Medulla oblongata (tissue), 1 donor: Measurements from ENCODE around the gene NSFL1C.
"Not testable (repeated sequence)": the region's sequence is repeated elsewhere in the genome, so short reads cannot be mapped to it uniquely, and the experiment has no call there.

Experiments
- DNase-seq: peaks from one replicate; pipeline ENCODE4 v3.0.0-alpha.2; 2015; ENCODE audit errors: extremely low spot score

The NSFL1C gene

GRCh38 chr20:1466211-1467081 is at the start of gene NSFL1C:
Gene NSFL1C (minus strand): TSS chr20:1466849. CDS start chr20:1466824, 25 bp downstream.
- peak; percentile 92 for DNase-seq

DNA sequence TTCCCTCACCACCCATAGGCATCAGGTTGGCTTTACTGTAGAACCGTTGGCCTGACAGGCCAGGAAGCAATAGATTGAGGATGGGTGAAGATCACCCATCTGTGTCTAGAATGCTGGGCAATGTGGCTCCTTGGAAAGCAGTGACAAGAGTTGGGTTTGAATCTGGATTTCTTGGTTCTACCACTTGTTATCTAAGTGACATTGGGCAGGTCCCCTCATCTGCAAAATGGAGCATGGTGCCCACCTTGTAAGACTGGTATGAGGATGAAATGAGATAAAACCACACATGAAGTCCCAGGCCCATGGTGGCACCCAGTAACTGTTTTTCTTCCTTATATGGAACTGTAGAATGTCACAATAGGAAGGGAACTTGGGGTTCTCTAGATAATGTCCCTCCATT is 47.2 kb upstream of the NSFL1C start:
- DNase-seq = no peak

- peak; percentile 59 for DNase-seq
These were observed 42.6 kb upstream of the NSFL1C start for GRCh38 chr20:1509237-1509636.

DNA sequence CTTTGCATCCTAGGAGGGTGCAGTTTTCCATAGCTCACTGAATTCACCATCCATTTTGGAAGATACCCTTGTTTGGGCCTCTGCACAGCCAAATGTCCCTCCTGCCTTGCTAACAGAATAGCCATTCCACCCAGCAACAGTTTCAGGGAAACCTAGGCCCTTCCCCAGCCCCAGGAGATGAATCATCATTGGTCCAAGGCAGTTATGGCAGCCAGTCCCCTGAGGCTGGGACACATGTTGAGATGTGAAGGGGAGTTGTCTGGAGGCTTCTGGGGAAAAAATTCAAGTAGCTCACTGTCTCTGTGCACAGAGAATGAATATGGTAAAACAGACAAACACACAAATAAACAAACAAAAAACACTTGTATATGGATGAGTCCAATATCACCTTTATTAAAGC is 41.9 kb upstream of the NSFL1C start:
- no peak for DNase-seq

DNA sequence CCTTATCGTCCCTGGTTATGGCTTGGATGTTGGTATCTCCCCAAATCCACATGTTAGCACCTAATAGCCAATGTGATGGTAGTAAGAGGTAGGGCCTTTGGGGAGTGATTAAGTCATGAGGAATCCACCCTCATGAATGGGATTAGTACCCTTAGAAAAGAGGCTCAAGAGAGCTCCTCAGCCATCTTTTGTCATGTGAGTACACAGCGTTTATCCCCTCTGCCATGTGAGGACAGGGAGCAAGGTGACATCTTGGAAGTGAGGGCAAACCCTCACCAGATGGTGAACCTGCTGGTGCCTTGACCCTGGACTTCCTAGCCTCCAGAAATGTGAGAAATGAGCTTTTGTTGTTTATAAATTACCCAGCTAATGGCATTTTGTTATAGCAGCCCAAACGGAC is 40.6 kb upstream of the NSFL1C start:
- no peak for DNase-seq

- DNase-seq = no peak
These were observed 39.2 kb upstream of the NSFL1C start for GRCh38 chr20:1505871-1506270.

DNA sequence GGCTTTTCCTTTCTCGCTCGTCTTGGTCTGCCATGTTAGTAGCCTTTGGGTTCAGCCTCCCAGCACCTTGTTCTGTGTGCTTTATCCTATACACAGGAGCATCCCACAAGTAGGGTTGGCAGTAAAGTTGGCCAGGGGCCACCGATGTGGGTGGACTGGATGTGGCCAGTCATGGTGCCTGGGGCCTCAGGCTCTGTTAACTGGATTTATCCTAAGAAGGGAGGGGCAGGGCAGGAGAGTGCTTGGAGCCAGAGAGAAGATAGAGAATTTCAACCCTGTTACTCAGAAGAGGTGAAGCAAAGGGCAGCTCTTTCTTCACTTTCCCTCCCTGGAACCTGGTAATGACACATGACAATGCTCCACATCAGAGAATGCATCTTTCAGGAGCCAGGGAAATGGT is 38.7 kb upstream of the NSFL1C start:
- DNase-seq = no peak

- peak; percentile 87 for DNase-seq
These were observed 37.0 kb upstream of the NSFL1C start for GRCh38 chr20:1503564-1504227.

DNA sequence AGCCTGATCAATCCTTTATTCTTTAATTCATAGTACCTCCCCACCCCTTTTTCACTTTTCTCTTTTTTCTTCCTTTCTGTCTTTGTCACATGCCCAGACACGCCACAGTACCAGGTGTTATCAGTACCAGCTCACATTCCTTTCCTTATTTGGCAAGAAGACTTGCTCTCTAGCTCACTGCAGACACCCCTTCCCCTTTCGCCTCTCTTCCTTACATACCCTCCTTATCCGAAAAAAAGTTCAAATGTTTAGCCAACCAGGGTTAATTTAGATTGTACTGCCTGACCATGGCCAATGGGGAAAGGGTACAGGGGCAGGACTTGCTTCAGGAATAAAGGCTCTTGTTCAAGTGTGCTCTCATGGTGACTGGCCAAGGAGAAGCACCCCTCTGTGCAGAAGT is 33.8 kb upstream of the NSFL1C start:
- DNase-seq = no peak

GRCh38 chr20:1499528-1500420 is 33.1 kb upstream of the NSFL1C start:
- no peak for DNase-seq

DNA sequence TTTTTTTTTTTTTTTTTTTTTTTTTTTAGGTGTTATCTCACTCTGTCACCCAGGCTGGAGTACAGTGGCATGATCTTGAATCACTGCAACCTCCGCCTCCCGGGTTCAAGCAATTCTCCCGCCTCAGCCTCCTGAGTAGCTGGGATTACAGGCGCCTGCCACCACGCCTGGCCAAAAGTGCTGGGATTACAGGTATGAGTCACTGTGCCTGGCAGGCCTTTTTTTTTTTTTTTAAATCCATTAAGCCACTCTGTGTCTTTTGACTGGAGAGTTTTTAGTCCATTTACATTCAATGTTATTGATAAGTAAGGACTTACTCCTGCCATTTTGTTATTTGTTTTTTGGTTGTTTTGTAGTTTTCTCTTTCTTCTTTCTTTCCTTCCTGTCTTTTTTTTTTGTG is 30.7 kb upstream of the NSFL1C start:
- not testable (repeated sequence) for DNase-seq

GRCh38 chr20:1496930-1497329 is 30.3 kb upstream of the NSFL1C start:
- DNase-seq = no peak

GRCh38 chr20:1494436-1494835 is 27.8 kb upstream of the NSFL1C start:
- no peak for DNase-seq

- no peak for DNase-seq
These were observed 26.9 kb upstream of the NSFL1C start for GRCh38 chr20:1493536-1493935.

GRCh38 chr20:1491860-1492642 is 25.4 kb upstream of the NSFL1C start:
- peak; percentile 35 for DNase-seq

DNA sequence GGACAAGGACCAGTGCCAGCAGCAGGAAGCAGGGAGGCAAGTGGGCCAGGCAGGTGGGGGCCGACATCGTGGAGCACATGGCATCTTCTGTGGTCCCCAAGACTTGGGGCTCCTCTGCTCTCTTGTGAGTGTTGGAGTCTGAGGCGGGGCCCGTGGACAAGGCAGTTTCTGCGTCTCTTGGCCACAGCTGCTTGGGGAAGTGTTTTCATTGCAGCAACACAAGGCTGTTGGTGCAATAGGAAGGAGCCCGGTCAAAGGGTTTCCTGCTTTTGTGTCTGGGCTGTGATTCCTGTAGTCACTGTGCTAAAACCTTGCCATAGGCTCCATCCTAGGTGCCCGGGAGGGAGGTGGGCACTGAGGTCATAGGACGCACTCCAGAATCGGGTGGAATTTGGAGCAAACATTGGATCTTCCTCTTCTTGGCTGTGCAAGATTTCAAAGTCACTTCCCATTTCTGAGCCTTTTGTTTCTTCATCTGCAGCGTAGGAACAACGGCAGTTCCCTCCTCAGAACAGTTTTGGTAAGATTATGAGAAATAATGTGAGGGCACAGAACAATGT is 24.7 kb upstream of the NSFL1C start, which contains the start of gene SIRPB2:
TSS of gene SIRPB2 (minus strand) at position 140 of the 560 bp plus-strand sequence. CDS start at position 79, 61 bp downstream.
- DNase-seq = peak; percentile 57

GRCh38 chr20:1490643-1491195 is 24.1 kb upstream of the NSFL1C start:
- DNase-seq = no peak

DNA sequence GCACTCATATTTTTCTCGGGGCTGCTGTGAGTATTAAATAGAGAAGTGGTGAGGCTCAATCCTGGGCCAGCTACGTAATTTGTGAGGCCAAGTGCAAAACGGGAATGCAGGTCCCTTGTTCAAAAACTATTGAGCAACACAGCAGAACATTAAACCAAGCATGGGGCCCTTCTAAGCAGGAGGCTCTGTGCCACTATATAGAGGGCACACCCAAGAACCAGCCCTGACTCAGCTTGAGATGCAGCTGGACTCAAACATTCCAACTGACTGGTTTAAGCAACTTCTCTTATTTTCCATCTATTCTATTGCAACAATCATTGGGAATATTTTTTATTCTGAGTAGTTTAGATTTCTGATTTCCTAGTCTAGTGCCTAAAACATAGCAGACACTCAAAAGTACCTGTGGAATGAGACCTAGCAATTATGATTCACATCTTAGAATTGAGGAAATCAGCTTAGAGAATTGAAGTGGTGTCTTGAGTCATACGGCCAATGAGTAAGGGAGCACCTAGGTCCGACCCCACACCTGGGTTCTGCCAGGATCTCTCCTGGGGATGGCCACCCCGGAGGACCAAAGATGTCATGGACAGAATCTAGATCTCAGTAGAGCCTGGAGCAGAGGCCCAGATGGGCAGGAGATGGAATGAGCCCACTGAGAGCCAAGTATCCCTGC is 23.3 kb upstream of the NSFL1C start:
- DNase-seq = peak; percentile 19

DNA sequence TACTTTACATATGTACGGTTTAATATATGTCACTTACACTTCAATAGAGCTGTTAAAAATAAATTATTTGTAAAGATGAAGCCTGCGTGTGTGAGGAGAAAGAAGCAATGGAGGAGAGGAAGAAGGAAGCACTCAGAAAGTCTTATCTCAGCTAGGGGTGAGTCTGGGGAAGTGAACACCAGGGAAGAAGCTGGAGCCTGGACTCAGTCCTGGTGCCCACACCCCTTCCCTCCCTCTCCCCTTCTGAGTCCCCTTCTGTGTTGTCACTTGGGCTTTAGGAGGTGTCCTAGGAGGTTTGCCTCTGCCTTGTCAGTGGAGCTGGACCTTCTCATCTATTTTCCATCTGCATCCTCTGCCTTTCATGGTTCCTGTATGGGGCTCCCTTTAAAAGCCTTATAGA is 22.7 kb upstream of the NSFL1C start:
- DNase-seq = no peak

DNA sequence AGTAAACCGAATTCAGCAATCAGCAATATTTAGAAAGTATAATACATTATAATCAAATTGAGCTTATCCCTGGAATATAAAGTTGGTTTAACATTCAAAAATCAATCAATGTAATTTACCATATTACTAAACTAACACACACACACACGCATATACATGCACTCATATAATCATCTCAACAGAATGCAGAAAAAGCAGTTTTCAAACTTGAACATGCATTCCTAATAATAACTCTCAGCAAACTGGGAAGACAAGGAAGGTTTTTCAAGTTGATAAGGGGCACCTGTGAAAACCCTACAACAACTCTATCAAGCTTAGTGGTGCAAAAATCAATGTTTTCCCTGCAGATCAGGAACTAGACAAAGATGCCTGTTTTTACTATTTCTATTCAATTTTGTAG is 19.9 kb upstream of the NSFL1C start:
- DNase-seq = no peak
